Measurements from ENCODE around the gene PRKCSH. TPM values are rescaled to one million over a fixed set of nuclear protein-coding genes. Genes with fewer than 3 reads are reported as not detected.

Gene PRKCSH
- polyA plus RNA-seq, 3 donors: 24.9 to 172 (median 28.4) TPM

DNA sequence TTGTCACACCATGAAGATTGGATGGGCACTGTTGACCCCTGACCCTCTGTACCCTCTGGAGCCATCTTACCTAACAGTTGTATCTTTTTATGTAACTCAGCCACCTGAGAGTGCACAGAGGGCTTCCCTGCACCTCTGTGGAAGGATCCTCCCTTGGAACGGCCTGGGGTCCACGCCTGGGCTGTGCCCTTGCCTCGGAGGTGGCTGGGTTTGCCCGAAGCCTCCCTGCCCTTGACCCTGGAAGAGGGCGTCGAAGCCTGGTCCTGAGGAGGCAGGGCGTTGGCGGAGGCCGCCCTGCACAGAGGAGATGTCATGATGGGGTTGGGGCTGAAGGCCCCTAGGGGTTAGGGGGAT is 755 bp upstream of the PRKCSH start:
- DNase-seq: no peak
- Mint-ChIP-seq H3K36me3 (peaks cover 16 to 32% of the 10 kb centered on the region in 2 donors), H3K27me3 (ENCODE audit: low read depth in 3 of 3) (peaks cover 0 to 8% (median 3%) of the 10 kb centered on the region in 3 donors), H3K4me3 (peak overlapping the region; percentile 98 to 100), H3K9me3 (peaks cover 0 to 3% (median 0%) of the 10 kb centered on the region in 7 donors), H3K4me1 (peaks cover 21% of the 10 kb centered on the region), H3K27ac (peak overlapping the region; percentile 91 to 99 (median 97))
- Histone ChIP-seq H3K9me3 (replicated peaks in 1 of 2; ENCODE audit: control insufficient read depth in 1 of 2, insufficient read depth in 1 of 2, low read length in 2 of 2) (no peaks in the 10 kb centered on the region), H3K36me3 (replicated peaks in 1 of 2; ENCODE audit: control insufficient read depth in 1 of 2, insufficient read depth in 2 of 2, low read length in 2 of 2) (peaks cover 17 to 20% of the 10 kb centered on the region in 2 donors), H3K27me3 (ENCODE audit: control insufficient read depth in 2 of 2, insufficient read depth in 2 of 2, low read length in 2 of 2) (no peaks in the 10 kb centered on the region), H3K4me2 (replicated peaks; ENCODE audit: extremely low read depth, low read length, poor library complexity, severe bottlenecking) (peak overlapping the region; percentile 97), H2AFZ (ENCODE audit: insufficient read depth, low read depth, low read length, poor library complexity, severe bottlenecking) (peak overlapping the region; percentile 100), H3K9ac (ENCODE audit: insufficient read depth, low read length, poor library complexity, severe bottlenecking) (peak overlapping the region; percentile 33), H3K4me1 (ENCODE audit: control insufficient read depth in 1 of 2, insufficient read depth in 2 of 2, low read length in 2 of 2) (peaks cover 17 to 20% of the 10 kb centered on the region in 2 donors), H3K79me2 (ENCODE audit: insufficient read depth, low read length) (peaks cover 23% of the 10 kb centered on the region), H3K4me3 (replicated peaks in 1 of 3; ENCODE audit: low read depth in 2 of 3, low read length in 3 of 3) (peak overlapping the region; percentile 7 to 82 (median 61)), H4K20me1 (ENCODE audit: insufficient read depth, low read length) (no peaks in the 10 kb centered on the region), H3K27ac (ENCODE audit: low read depth in 1 of 2, low read length in 2 of 2) (peak overlapping the region; percentile 63 to 82)
- no peak for TF ChIP-seq CTCF (IDR thresholded peaks at IDR 0.05)
- WGBS (ENCODE audit: insufficient coverage): 20% methylated on average over 9 of the region's 9 CpGs
- intact Hi-C loops (cut with micrococcal nuclease): loop anchor here in 1 of 2 donors (2.0 kb wide), 1 partner anchor 52 kb away; no protein-coding TSS in a partner anchor

GRCh38 chr19:11435833-11436313 is 438 bp downstream of the PRKCSH start:
- Mint-ChIP-seq H3K4me3 (peak overlapping the region; percentile 98 to 100), H3K9me3 (peaks cover 0 to 3% (median 0%) of the 10 kb centered on the region in 7 donors), H3K4me1 (peaks cover 23% of the 10 kb centered on the region), H3K27ac (peak overlapping the region; percentile 96 to 99 (median 97)), H3K36me3 (peaks cover 22 to 44% of the 10 kb centered on the region in 2 donors), H3K27me3 (ENCODE audit: low read depth in 3 of 3) (peaks cover 0 to 1% (median 0%) of the 10 kb centered on the region in 3 donors)
- Histone ChIP-seq H3K4me1 (ENCODE audit: control insufficient read depth in 1 of 2, insufficient read depth in 2 of 2, low read length in 2 of 2) (peaks cover 17 to 20% of the 10 kb centered on the region in 2 donors), H3K4me3 (replicated peaks in 1 of 3; ENCODE audit: low read depth in 2 of 3, low read length in 3 of 3) (peak overlapping the region; percentile 61 to 82 (median 77)), H3K9me3 (replicated peaks in 1 of 2; ENCODE audit: control insufficient read depth in 1 of 2, insufficient read depth in 1 of 2, low read length in 2 of 2) (no peaks in the 10 kb centered on the region), H3K27ac (ENCODE audit: low read depth in 1 of 2, low read length in 2 of 2) (peak overlapping the region; percentile 63 to 82), H3K9ac (ENCODE audit: insufficient read depth, low read length, poor library complexity, severe bottlenecking) (peak overlapping the region; percentile 65), H3K79me2 (ENCODE audit: insufficient read depth, low read length) (peaks cover 23% of the 10 kb centered on the region), H3K36me3 (replicated peaks in 1 of 2; ENCODE audit: control insufficient read depth in 1 of 2, insufficient read depth in 2 of 2, low read length in 2 of 2) (peaks cover 24 to 32% of the 10 kb centered on the region in 2 donors), H2AFZ (ENCODE audit: insufficient read depth, low read depth, low read length, poor library complexity, severe bottlenecking) (peak overlapping the region; percentile 84), H3K4me2 (replicated peaks; ENCODE audit: extremely low read depth, low read length, poor library complexity, severe bottlenecking) (peak overlapping the region; percentile 97), H3K27me3 (ENCODE audit: control insufficient read depth in 2 of 2, insufficient read depth in 2 of 2, low read length in 2 of 2) (no peaks in the 10 kb centered on the region), H4K20me1 (ENCODE audit: insufficient read depth, low read length) (peaks cover 2% of the 10 kb centered on the region)
- intact Hi-C loops (cut with micrococcal nuclease): loop anchor here in 1 of 2 donors (2.0 kb wide), 1 partner anchor 53 kb away; no protein-coding TSS in a partner anchor
- TF ChIP-seq CTCF (IDR thresholded peaks at IDR 0.05): no peak
- no peak for DNase-seq
- WGBS (ENCODE audit: insufficient coverage): 7% methylated on average over 19 of the region's 21 CpGs
